Activated CD4-positive, alpha-beta memory T cell treated with anti-CD3 and anti-CD28 coated beads for 36 hours (primary cell): ENCODE data around the gene TMED3. TPM values are rescaled to one million over a fixed set of nuclear protein-coding genes. Genes with fewer than 3 reads are reported as not detected.

Experiments
- CTCF ChIA-PET: fragments of 350-600 bp; sonication (Branson Sonifier 250); formaldehyde crosslinking; loops from one replicate; lab custom pipeline; 2021; ENCODE audit warnings: antibody characterized with exemption, inconsistent platforms; lab: Charles Lee
- POLR2A ChIA-PET: fragments of 350-600 bp; sonication (Branson Sonifier 250); formaldehyde crosslinking; loops from one replicate; lab custom pipeline; 2021; ENCODE audit warnings: antibody characterized with exemption; lab: Charles Lee
- DNase-seq: peaks from one replicate; pipeline ENCODE4 v3.0.0-alpha.2; 2020
- H3K27ac Mint-ChIP-seq: one replicate; pipeline ENCODE4 v1.8.0; 2021; ENCODE audit warnings: mixed read lengths
- H3K27me3 Mint-ChIP-seq: one replicate; pipeline ENCODE4 v1.8.0; 2021; ENCODE audit warnings: mixed read lengths
- H3K36me3 Mint-ChIP-seq: one replicate; pipeline ENCODE4 v1.8.0; 2021; ENCODE audit warnings: mixed read lengths
- H3K4me1 Mint-ChIP-seq: one replicate; pipeline ENCODE4 v1.8.0; 2021; ENCODE audit warnings: low read depth, mixed read lengths
- H3K4me3 Mint-ChIP-seq: one replicate; pipeline ENCODE4 v1.8.0; 2021; ENCODE audit warnings: mild to moderate bottlenecking, mixed read lengths
- H3K9me3 Mint-ChIP-seq: one replicate; pipeline ENCODE4 v1.8.0; 2021; ENCODE audit warnings: mixed read lengths
- intact Hi-C: fragments of 100-400 bp; cut with micrococcal nuclease; formaldehyde crosslinking; loops from one replicate; pipeline ENCODE4 v1.15.1; 2023
- total RNA-seq, 2 experiments: library from RNA; stranded (reverse); gene quantifications; one replicate each; pipeline ENCODE4 v1.2.3, GENCODE V29; 2021

The TMED3 gene
- total RNA-seq, 2 experiments from 2014 or later: 37.8 to 40.1 TPM

DNA sequence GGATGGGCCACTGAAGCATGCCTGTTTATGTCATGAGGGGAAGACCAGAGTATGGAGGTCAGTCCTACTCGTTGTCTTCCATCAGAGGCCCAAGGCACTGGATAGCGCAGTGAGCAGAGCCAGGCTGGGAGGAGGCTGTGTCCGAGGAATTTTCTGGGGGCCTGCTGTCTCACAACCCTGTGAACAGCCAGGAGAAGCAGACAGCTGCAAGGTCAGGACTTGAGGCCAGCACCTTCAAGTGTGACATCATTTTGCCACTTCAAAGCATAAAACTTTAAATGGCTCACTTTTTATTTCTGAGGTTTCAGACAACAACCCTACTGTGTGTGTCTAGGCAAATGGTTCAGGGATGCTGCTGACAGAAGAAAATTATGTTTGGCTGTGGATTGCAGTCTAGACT, 47.2 kb downstream of the TMED3 start:
- no peak for DNase-seq
- POLR2A ChIA-PET: no interaction called here
- Mint-ChIP-seq H3K9me3 (no peaks in the 10 kb centered on the region), H3K4me3 (no peak overlapping the region), H3K27ac (no peak overlapping the region), H3K4me1 (no peaks in the 10 kb centered on the region), H3K27me3 (no peaks in the 10 kb centered on the region), H3K36me3 (peaks cover 2% of the 10 kb centered on the region)
- intact Hi-C loops: no loop called here
- CTCF ChIA-PET: no interaction called here

DNA sequence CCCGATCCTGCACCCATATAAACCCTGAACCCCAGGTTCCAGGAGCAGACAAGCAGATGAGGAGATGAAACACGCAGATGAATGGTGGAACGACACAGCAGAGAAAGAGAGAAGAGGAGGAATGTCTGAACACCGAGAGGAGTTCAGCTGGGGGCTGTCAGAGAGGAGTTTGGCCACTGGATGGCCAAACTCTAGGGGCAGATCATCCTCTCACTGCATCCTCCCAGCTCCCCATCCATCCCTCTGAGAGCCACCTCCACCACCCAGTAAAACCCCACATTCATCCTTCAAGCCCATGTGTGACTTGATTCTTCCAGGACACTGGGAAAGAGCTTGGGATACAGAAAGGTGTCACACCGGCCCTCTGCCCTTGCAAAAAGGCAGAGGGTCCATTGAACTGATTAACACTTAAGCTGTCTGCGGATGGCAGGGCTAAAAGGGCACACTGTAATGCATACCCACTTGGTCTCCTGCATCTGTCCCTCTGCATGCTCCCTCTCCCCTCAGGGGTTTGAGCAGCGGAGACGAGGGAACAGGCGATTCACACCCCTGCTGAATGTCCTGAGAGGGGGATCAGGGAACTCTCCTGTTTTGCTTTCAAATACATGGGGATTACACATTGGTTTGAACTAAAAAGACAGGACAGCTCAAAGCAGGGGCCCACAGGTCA, 53.8 kb downstream of the TMED3 start:
- CTCF ChIA-PET: interaction anchor here (0.7 to 5.2 kb wide), 3 partner anchors 16 to 207 kb away, joined by 3 to 30 read pairs (median 3); no protein-coding TSS in a partner anchor
- POLR2A ChIA-PET: no interaction called here
- no peak overlapping the region for H3K4me3 Mint-ChIP-seq

DNA sequence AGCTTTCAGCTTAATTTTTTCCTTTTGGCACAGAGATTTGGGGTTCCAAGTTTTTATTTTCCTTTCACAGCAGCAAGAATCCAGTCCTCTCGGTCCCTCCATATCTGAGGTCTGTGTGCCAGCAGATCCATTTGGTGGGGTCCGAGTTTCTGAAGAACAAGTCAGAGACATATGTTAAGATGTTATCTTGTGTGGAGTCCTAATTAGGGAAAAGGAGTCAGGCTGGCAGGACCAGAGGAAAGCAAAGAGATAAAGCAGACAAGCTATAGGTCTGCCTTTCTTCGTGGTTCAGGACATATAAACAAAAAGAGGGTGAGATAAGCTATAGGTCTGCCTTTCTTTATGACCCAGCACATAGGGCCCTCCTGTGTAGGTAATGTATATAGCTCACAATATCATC, 54.9 kb downstream of the TMED3 start:
- no peak overlapping the region for H3K27ac Mint-ChIP-seq
- H3K36me3 Mint-ChIP-seq: no peaks in the 10 kb centered on the region
- CTCF ChIA-PET: interaction anchor here (1.2 to 5.2 kb wide), 2 partner anchors 15 to 26 kb away, joined by 3 to 30 read pairs; no protein-coding TSS in a partner anchor
- intact Hi-C loops: no loop called here
- H3K4me1 Mint-ChIP-seq: no peaks in the 10 kb centered on the region
- DNase-seq: no peak
- no peak overlapping the region for H3K4me3 Mint-ChIP-seq
- H3K9me3 Mint-ChIP-seq: no peaks in the 10 kb centered on the region
- no peaks in the 10 kb centered on the region for H3K27me3 Mint-ChIP-seq
- POLR2A ChIA-PET: no interaction called here

More for the DNA sequence above, 53.8 kb downstream of the TMED3 start:
- DNase-seq: no peak
- H3K36me3 Mint-ChIP-seq: peaks cover 2% of the 10 kb centered on the region
- H3K27me3 Mint-ChIP-seq: no peaks in the 10 kb centered on the region
- H3K4me1 Mint-ChIP-seq: no peaks in the 10 kb centered on the region
- intact Hi-C loops: no loop called here
- H3K27ac Mint-ChIP-seq: no peak overlapping the region
- H3K9me3 Mint-ChIP-seq: no peaks in the 10 kb centered on the region

DNA sequence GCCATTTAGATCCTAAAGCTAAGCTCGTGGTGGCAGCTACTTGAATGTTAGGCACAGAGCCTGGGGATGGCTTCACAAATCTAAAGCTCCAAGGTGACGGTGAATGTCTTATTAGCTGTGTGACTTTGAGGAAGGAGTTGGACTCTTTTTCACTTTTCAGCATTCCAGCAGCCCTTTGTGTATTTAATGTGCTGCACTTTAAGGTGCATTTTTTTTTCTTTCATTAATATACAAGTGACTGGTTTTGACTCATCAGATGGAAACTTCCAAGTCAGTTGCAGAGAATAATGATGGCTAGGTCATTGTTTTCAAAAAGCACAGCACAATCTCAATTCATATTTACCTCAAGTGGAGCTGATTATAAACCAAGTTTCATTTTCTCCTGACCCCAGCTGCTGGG, 55.8 kb downstream of the TMED3 start:
- Mint-ChIP-seq H3K27me3 (no peaks in the 10 kb centered on the region), H3K4me3 (no peak overlapping the region), H3K4me1 (no peaks in the 10 kb centered on the region), H3K27ac (no peak overlapping the region), H3K36me3 (no peaks in the 10 kb centered on the region), H3K9me3 (no peaks in the 10 kb centered on the region)
- intact Hi-C loops: no loop called here
- CTCF ChIA-PET: interaction anchor here (5.2 kb wide), 1 partner anchor 14 kb away, joined by 30 read pairs; no protein-coding TSS in a partner anchor
- no peak for DNase-seq
- POLR2A ChIA-PET: no interaction called here

DNA sequence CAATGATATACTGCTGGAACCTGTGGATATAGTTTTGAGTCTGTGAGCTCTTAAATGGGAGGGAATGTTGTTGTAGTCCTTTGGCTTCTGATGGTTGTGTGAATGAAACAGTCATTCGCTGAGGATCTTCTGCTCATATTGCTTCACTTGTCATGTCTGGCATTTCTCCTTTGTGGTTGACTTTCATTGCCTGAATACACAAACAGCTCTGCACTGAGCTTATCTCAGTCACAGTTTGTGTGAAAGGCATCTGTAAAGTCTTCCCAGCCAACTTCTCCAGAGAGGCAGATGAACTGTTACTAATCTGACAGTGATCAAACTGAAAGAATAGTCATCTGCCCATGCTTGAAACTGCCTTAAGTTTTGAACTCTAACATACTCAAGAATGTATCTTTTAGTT, 59.8 kb downstream of the TMED3 start:
- H3K27me3 Mint-ChIP-seq: no peaks in the 10 kb centered on the region
- H3K9me3 Mint-ChIP-seq: no peaks in the 10 kb centered on the region
- H3K36me3 Mint-ChIP-seq: no peaks in the 10 kb centered on the region
- no peak for DNase-seq
- H3K4me3 Mint-ChIP-seq: no peak overlapping the region
- intact Hi-C loops: no loop called here
- H3K4me1 Mint-ChIP-seq: no peaks in the 10 kb centered on the region
- ChIA-PET CTCF (interaction anchor here (1.7 kb wide), 1 partner anchor 11 kb away, joined by 5 read pairs; no protein-coding TSS in a partner anchor), POLR2A (no interaction called here)
- H3K27ac Mint-ChIP-seq: no peak overlapping the region

DNA sequence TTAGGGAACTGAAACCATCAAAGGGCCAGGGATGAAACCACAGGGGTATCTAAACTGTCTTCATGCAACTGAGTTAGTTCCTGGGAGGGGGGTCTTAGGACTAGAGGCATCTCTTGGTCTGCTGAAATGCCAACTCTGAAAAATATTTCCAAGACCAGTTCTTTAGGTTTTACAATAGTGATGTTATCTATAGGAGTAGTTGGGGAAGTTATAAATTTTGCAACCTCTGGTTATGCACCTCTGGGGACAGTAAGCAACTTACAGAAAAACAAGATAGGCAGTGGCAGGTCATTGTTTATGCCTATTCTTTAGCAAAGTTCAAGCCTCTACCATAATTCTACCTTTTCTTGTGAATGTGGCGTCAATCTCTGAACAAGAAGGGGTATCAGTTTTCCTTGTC, 60.7 kb downstream of the TMED3 start:
- CTCF ChIA-PET: no interaction called here
- no peaks in the 10 kb centered on the region for H3K9me3 Mint-ChIP-seq
- intact Hi-C loops: no loop called here
- POLR2A ChIA-PET: no interaction called here
- no peaks in the 10 kb centered on the region for H3K4me1 Mint-ChIP-seq
- no peaks in the 10 kb centered on the region for H3K36me3 Mint-ChIP-seq
- no peaks in the 10 kb centered on the region for H3K27me3 Mint-ChIP-seq
- DNase-seq: no peak
- no peak overlapping the region for H3K4me3 Mint-ChIP-seq
- no peak overlapping the region for H3K27ac Mint-ChIP-seq

DNA sequence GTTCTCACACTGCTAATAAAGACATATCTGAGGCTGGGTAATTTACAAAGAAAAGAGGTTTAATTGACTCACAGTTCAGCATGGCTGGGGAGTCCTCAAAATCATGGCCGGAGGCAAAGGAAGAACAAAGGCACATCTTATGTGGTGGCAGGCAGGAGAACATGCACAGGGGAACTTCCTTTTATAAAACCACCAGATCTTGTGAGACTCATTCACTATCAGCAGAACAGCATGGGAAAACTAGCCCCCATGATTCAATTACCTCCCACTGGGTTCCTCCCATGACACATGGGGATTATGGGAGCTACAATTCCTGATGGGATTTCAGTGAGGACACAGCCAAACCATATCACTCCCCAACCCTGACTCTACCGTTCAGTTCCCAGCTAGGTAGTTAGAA, 61.5 kb downstream of the TMED3 start:
- Mint-ChIP-seq H3K27me3 (no peaks in the 10 kb centered on the region), H3K9me3 (no peaks in the 10 kb centered on the region), H3K36me3 (no peaks in the 10 kb centered on the region), H3K4me3 (no peak overlapping the region), H3K4me1 (no peaks in the 10 kb centered on the region), H3K27ac (no peak overlapping the region)
- ChIA-PET POLR2A (interaction anchor here (0.5 kb wide), 1 partner anchor 14 kb away, joined by 4 read pairs; no protein-coding TSS in a partner anchor), CTCF (interaction anchor here (1.5 kb wide), 1 partner anchor 9 kb away, joined by 8 read pairs; no protein-coding TSS in a partner anchor)
- intact Hi-C loops: no loop called here
- no peak for DNase-seq

Other genes starting within 250 kb of the TMED3 start
- under 1 TPM in 1 of 2 experiments, not detected in 1; 0.02 TPM for gene RASGRF1, start 220.3 kb upstream of the TMED3 start, total RNA-seq
- gene ANKRD34C, start 28.4 kb upstream of the TMED3 start, total RNA-seq: not detected
- under 1 TPM; 0.29 to 0.31 TPM for gene MINAR1, start 121.2 kb downstream of the TMED3 start, total RNA-seq